ENCODE results near the gene PPTC7.

Gene PPTC7

GRCh38 chr12:110501399-110501751 lies 81.7 kb downstream of the PPTC7 start (continued):
- TF ChIP-seq IKZF3 (tag by site-specific recombination; IDR thresholded peaks at IDR 0.05) (peak; percentile 89; the same call in 1 of the 2 replicates), ZNF660 (tag by site-specific recombination; IDR thresholded peaks at IDR 0.05) (0 out of 2 replicates have a peak, but pooled peaks have one; percentile 27), PRDM6 (tag by site-specific recombination; IDR thresholded peaks at IDR 0.05) (peak; percentile 45; the same call in 1 of the 2 replicates), ZEB2 (tag by site-specific recombination; IDR thresholded peaks at IDR 0.05) (peak; percentile 53; the same call in 1 of the 2 replicates), BCL6B (tag by site-specific recombination; IDR thresholded peaks at IDR 0.05) (peak; percentile 28; the same call in 1 of the 2 replicates), ZNF10 (tag by site-specific recombination; IDR thresholded peaks at IDR 0.05) (no peak), GLIS2 (tag by site-specific recombination; IDR thresholded peaks at IDR 0.05) (no peak), ZNF600 (tag by site-specific recombination; IDR thresholded peaks at IDR 0.05) (peak; percentile 86), SP2 (tag by site-specific recombination; IDR thresholded peaks at IDR 0.05) (peak; percentile 69), ZNF341 (tag by site-specific recombination; IDR thresholded peaks at IDR 0.05; ENCODE audit: low read depth) (peak; percentile 60; the same call in 1 of the 2 replicates), ZSCAN18 (tag by site-specific recombination; IDR thresholded peaks at IDR 0.05) (no peak)

- ChIA-PET POLR2A (interaction anchor here (0.7 to 3.3 kb wide), 2 partner anchors 30 to 31 kb away, joined by 3 to 44 read pairs; partner anchors contain the start of genes FAM216A and GPN3), CTCF (interaction anchor here (0.9 kb wide), 2 partner anchors 14 to 30 kb away, joined by 4 to 10 read pairs; partner anchors contain the start of gene FAM216A)
- H3K4me1 ChIP-seq (ENCODE audit: control insufficient read depth, insufficient read depth, low read length) = peaks cover 9% of the 10 kb centered on the region
- H3K27ac ChIP-seq (ENCODE audit: extremely low read depth, low read depth, low read length) = no peak overlapping the region
- peaks cover 25 to 30% of the 10 kb centered on the region in 2 experiments for H3K36me3 ChIP-seq (ENCODE audit: control insufficient read depth in 2 of 2, insufficient read depth in 1 of 2, low read length in 2 of 2)
- H3K9me3 ChIP-seq (ENCODE audit: control insufficient read depth, insufficient read depth, low read depth, low read length) = no peaks in the 10 kb centered on the region
- H3K4me3 ChIP-seq (ENCODE audit: low read depth, low read length) = no peak overlapping the region
- TF ChIP-seq MZF1 (tag by site-specific recombination; IDR thresholded peaks at IDR 0.05; ENCODE audit: borderline replicate concordance) = no peak
- no peak for TF ChIP-seq ZNF248 (tag by site-specific recombination; IDR thresholded peaks at IDR 0.05)
- no peak for TF ChIP-seq ZNF169 (tag by site-specific recombination; IDR thresholded peaks at IDR 0.05)
- TF ChIP-seq ATF2 (tag by site-specific recombination; IDR thresholded peaks at IDR 0.05; ENCODE audit: low read depth) = peak; percentile 50; the same call in 1 of the 2 replicates
- TF ChIP-seq ZNF416 (tag by site-specific recombination; IDR thresholded peaks at IDR 0.05) = no peak
- TF ChIP-seq ZNF24 (tag by site-specific recombination; IDR thresholded peaks at IDR 0.05) = no peak
- TF ChIP-seq ZNF335 (tag by site-specific recombination; conservative IDR thresholded peaks at IDR 0.05) = peak; percentile 28; the same call in 1 of the 2 replicates
- no peak for TF ChIP-seq ZNF211 (tag by site-specific recombination; IDR thresholded peaks at IDR 0.05; ENCODE audit: low read depth)
- TF ChIP-seq ZNF184 (tag by site-specific recombination; IDR thresholded peaks at IDR 0.05) = no peak
- TF ChIP-seq IKZF3 (tag by site-specific recombination; IDR thresholded peaks at IDR 0.05) = peak; percentile 60; the same call in 1 of the 2 replicates
- TF ChIP-seq ZNF404 (tag by site-specific recombination; IDR thresholded peaks at IDR 0.05) = no peak
- TF ChIP-seq ZNF600 (tag by site-specific recombination; IDR thresholded peaks at IDR 0.05) = 0 out of 2 replicates have a peak, but pooled peaks have one; percentile 41
- TF ChIP-seq PRDM10 (tag by site-specific recombination; IDR thresholded peaks at IDR 0.05) = peak; percentile 68
- TF ChIP-seq ZNF18 (tag by site-specific recombination; IDR thresholded peaks at IDR 0.05) = no peak
- TF ChIP-seq ZNF596 (tag by site-specific recombination; IDR thresholded peaks at IDR 0.05) = no peak
Observed at GRCh38 chr12:110498984-110499706, 84.0 kb downstream of the PPTC7 start.
